ENCODE data around the gene GUCA2B.

- TF ChIP-seq, protein P1, sequence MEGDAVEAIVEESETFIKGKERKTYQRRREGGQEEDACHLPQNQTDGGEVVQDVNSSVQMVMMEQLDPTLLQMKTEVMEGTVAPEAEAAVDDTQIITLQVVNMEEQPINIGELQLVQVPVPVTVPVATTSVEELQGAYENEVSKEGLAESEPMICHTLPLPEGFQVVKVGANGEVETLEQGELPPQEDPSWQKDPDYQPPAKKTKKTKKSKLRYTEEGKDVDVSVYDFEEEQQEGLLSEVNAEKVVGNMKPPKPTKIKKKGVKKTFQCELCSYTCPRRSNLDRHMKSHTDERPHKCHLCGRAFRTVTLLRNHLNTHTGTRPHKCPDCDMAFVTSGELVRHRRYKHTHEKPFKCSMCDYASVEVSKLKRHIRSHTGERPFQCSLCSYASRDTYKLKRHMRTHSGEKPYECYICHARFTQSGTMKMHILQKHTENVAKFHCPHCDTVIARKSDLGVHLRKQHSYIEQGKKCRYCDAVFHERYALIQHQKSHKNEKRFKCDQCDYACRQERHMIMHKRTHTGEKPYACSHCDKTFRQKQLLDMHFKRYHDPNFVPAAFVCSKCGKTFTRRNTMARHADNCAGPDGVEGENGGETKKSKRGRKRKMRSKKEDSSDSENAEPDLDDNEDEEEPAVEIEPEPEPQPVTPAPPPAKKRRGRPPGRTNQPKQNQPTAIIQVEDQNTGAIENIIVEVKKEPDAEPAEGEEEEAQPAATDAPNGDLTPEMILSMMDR (optimal IDR thresholded peaks at IDR 0.05 in 1 of 3, IDR thresholded peaks at IDR 0.05 in 1 of 3, conservative IDR thresholded peaks at IDR 0.05 in 1 of 3; ENCODE audit: extremely low read depth in 1 of 3, insufficient read depth in 2 of 3, low read length in 3 of 3): no peak
- TF ChIP-seq EZH2 (IDR thresholded peaks at IDR 0.05; ENCODE audit: low read length): no peak
Observed at GRCh38 chr1:42139444-42139843, 13.8 kb upstream of the GUCA2B start.

Measured in keratinocyte (primary cell).